Ishikawa (cell line): ENCODE measurements around the gene PDHB.

Experiments used
- CEBPB ChIP-seq: IDR thresholded peaks from 2 replicates; pipeline ENCODE4 v1.6.1; 2012
- CREB1 ChIP-seq: IDR thresholded peaks from 2 replicates; pipeline ENCODE4 v1.6.1; 2012; ENCODE audit warnings: low read depth
- EGR1 ChIP-seq: IDR thresholded peaks from 2 replicates; pipeline ENCODE4 v1.6.1; 2012
- EP300 ChIP-seq: IDR thresholded peaks from 2 replicates; pipeline ENCODE4 v1.6.1; 2012; ENCODE audit warnings: borderline replicate concordance
- FOXM1 ChIP-seq: IDR thresholded peaks from 2 replicates; pipeline ENCODE4 v1.6.1; 2012; ENCODE audit warnings: low read depth, borderline replicate concordance
- NFIC ChIP-seq: IDR thresholded peaks from 2 replicates; pipeline ENCODE4 v1.6.1; 2012
- RAD21 ChIP-seq: IDR thresholded peaks from 2 replicates; pipeline ENCODE4 v1.6.1; 2012; ENCODE audit warnings: low read depth
- TAF1 ChIP-seq: IDR thresholded peaks from 2 replicates; pipeline ENCODE4 v1.6.1; 2012; ENCODE audit warnings: low read depth, mild to moderate bottlenecking
- TCF12 ChIP-seq: IDR thresholded peaks from 2 replicates; pipeline ENCODE4 v1.6.1; 2012; ENCODE audit warnings: low read depth
- TEAD4 ChIP-seq: IDR thresholded peaks from 2 replicates; pipeline ENCODE4 v1.6.1; 2012
- YY1 ChIP-seq: IDR thresholded peaks from 2 replicates; pipeline ENCODE4 v1.6.1; 2012; ENCODE audit warnings: low read depth
- ZBTB7A ChIP-seq: IDR thresholded peaks from 2 replicates; pipeline ENCODE4 v1.6.1; 2012; ENCODE audit warnings: low read depth
- TF ChIP-seq, protein P1 (sequence below): IDR thresholded peaks from 2 replicates; pipeline ENCODE4 v1.6.1; 2012; ENCODE audit warnings: low read depth, mild to moderate bottlenecking
- TF ChIP-seq, protein P2 (sequence below): IDR thresholded peaks from 2 replicates; pipeline ENCODE4 v1.6.1; 2012
- TF ChIP-seq, protein P3 (sequence below): IDR thresholded peaks from 2 replicates; pipeline ENCODE4 v1.6.1; 2012

Gene PDHB

DNA sequence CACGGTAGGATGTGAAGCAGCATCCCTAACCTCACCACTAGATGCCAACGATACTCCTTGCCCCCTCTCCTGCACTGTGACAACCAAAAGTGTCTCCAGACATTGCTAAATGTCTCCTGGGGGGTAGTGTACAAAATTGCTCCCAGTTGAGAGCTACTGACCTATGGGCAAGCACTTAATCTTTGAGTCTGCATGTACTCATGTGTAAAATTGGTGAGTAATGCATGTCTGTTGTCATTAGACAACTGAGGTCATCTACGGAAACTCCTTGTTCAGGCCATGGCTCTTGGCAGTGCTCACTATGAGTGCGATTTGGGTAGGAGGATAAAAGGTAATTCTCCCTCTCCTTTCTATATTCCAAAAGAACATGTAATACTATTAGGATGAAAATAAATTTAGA, 29.2 kb downstream of the PDHB start:
- TF ChIP-seq YY1 (no peak), EP300 (no peak), CEBPB (no peak), TCF12 (no peak), FOXM1 (no peak), TAF1 (no peak), CREB1 (no peak), EGR1 (no peak), ZBTB7A (no peak), RAD21 (no peak)
- TF ChIP-seq, protein P1, sequence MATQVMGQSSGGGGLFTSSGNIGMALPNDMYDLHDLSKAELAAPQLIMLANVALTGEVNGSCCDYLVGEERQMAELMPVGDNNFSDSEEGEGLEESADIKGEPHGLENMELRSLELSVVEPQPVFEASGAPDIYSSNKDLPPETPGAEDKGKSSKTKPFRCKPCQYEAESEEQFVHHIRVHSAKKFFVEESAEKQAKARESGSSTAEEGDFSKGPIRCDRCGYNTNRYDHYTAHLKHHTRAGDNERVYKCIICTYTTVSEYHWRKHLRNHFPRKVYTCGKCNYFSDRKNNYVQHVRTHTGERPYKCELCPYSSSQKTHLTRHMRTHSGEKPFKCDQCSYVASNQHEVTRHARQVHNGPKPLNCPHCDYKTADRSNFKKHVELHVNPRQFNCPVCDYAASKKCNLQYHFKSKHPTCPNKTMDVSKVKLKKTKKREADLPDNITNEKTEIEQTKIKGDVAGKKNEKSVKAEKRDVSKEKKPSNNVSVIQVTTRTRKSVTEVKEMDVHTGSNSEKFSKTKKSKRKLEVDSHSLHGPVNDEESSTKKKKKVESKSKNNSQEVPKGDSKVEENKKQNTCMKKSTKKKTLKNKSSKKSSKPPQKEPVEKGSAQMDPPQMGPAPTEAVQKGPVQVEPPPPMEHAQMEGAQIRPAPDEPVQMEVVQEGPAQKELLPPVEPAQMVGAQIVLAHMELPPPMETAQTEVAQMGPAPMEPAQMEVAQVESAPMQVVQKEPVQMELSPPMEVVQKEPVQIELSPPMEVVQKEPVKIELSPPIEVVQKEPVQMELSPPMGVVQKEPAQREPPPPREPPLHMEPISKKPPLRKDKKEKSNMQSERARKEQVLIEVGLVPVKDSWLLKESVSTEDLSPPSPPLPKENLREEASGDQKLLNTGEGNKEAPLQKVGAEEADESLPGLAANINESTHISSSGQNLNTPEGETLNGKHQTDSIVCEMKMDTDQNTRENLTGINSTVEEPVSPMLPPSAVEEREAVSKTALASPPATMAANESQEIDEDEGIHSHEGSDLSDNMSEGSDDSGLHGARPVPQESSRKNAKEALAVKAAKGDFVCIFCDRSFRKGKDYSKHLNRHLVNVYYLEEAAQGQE = no peak
- TF ChIP-seq, protein P2, sequence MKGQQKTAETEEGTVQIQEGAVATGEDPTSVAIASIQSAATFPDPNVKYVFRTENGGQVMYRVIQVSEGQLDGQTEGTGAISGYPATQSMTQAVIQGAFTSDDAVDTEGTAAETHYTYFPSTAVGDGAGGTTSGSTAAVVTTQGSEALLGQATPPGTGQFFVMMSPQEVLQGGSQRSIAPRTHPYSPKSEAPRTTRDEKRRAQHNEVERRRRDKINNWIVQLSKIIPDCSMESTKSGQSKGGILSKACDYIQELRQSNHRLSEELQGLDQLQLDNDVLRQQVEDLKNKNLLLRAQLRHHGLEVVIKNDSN = no peak
- TF ChIP-seq, protein P3, sequence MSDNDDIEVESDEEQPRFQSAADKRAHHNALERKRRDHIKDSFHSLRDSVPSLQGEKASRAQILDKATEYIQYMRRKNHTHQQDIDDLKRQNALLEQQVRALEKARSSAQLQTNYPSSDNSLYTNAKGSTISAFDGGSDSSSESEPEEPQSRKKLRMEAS = no peak

DNA sequence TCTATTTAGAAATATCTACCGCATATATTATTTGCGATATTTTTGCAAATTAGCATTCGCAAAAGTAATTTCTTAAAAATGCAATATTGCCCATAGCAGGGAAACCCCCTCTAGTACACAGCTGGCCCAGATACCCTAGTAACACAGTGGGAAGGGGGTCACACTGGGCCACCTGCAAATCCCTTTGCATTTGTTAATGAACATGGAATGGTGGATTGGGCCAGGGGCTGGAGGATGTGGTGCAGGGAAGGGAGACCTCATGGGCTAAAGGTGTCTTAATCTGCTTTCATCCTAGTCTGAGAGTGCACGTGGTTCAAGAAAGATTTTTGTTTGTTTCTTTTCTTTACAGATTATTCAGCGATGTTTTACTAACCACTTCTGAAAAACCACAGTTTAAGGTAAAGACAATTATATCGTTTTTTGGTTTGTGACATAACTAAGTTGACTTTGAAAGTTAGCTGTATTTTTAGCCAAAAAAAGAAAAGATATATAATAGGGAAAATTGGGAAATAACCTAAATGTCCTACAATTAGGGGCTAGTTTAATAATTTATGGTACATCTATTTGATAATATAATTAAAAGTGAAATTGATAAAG, 30.0 kb downstream of the PDHB start:
- TF ChIP-seq NFIC (no peak), FOXM1 (no peak), TAF1 (no peak), RAD21 (no peak), CREB1 (no peak), EP300 (no peak), CEBPB (no peak), TCF12 (no peak), TEAD4 (no peak), YY1 (no peak), ZBTB7A (no peak), EGR1 (no peak)
- TF ChIP-seq, protein P2 = no peak
- TF ChIP-seq, protein P1 = no peak
- TF ChIP-seq, protein P3 = no peak

DNA sequence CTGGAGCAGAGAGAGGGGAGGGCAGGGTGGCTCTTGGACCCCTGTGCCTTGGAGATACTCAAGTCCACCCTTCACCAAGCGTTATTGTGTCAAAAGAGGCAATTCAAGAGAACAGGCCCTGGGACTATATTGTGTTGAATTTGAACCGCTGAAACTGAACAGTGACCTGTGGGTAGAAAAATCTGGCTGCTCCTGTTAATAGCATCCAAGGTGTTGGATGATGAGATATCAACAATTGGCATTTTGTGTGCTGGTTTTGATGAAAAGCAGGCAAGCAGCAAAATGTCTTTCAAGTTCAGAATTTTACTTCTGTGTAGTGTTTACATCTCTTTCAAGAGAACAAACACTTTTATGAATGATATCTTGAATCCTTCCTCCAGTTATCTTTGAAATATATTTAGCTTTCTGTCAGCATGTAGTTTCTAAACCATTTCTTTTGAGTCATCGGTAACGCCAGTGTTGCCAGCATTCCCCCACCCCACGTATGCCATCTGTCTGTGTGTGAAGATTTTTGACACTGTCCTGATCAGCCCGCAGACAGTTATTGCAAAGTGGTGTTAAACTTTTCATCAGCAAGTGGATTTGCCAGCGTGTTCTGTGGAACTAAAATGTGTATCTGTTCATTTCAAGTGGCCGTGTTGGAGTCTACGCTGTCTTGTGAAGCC, 34.8 kb downstream of the PDHB start:
- no peak for TF ChIP-seq YY1
- TF ChIP-seq CEBPB = no peak
- no peak for TF ChIP-seq NFIC
- no peak for TF ChIP-seq EGR1
- TF ChIP-seq EP300 = no peak
- TF ChIP-seq, protein P2 = no peak
- TF ChIP-seq, protein P1 = no peak
- TF ChIP-seq FOXM1 = no peak
- TF ChIP-seq, protein P3 = no peak
- TF ChIP-seq TCF12 = no peak
- no peak for TF ChIP-seq TAF1
